ENCODE results near the gene MTHFD1L. TPM values are rescaled to one million over a fixed set of nuclear protein-coding genes. Genes with fewer than 3 reads are reported as not detected.
A peak's percentile ranks its signal among the peaks of the same experiment; 100 is the strongest.
"Not testable (repeated sequence)": the region's sequence is repeated elsewhere in the genome, so short reads cannot be mapped to it uniquely, and the experiment has no call there.

The MTHFD1L gene
- total and polyA plus RNA-seq, 9 donors = 17.3 to 26.9 (median 24.9) TPM

GRCh38 chr6:151119823-151120524 lies 254.5 kb downstream of the MTHFD1L start:
- no peaks in the 10 kb centered on the region for H3K36me3 ChIP-seq (ENCODE audit: control insufficient read depth, insufficient read depth, low read length)
- no peaks in the 10 kb centered on the region for H3K9me3 ChIP-seq (replicated peaks; ENCODE audit: control insufficient read depth, low read depth, low read length)
- H3K27ac ChIP-seq (ENCODE audit: low read length) = no peak overlapping the region
- H3K4me3 ChIP-seq (ENCODE audit: low read length) = no peak overlapping the region
- no peaks in the 10 kb centered on the region for H3K27me3 ChIP-seq (ENCODE audit: control insufficient read depth, insufficient read depth, low read length)
- H3K4me1 ChIP-seq (ENCODE audit: control insufficient read depth, insufficient read depth, low read length) = peaks cover 7% of the 10 kb centered on the region
- whole genome bisulfite sequencing (ENCODE audit: insufficient coverage) = 69% methylated on average over 8 of the region's 11 CpGs
- no peak for DNase-seq

- WGBS (ENCODE audit: insufficient coverage) = 33% methylated on average over 1 of the region's 1 CpG
- Histone ChIP-seq H3K4me3 (ENCODE audit: low read length) (no peak overlapping the region), H3K9me3 (replicated peaks; ENCODE audit: control insufficient read depth, low read depth, low read length) (no peaks in the 10 kb centered on the region), H3K36me3 (ENCODE audit: control insufficient read depth, insufficient read depth, low read length) (no peaks in the 10 kb centered on the region), H3K27me3 (ENCODE audit: control insufficient read depth, insufficient read depth, low read length) (no peaks in the 10 kb centered on the region), H3K4me1 (ENCODE audit: control insufficient read depth, insufficient read depth, low read length) (peaks cover 7% of the 10 kb centered on the region), H3K27ac (ENCODE audit: low read length) (no peak overlapping the region)
- DNase-seq = peak; percentile 80
Observed at GRCh38 chr6:151121900-151122299, 256.4 kb downstream of the MTHFD1L start.

- not testable (repeated sequence) for H3K27ac ChIP-seq (ENCODE audit: low read length); DNase-seq; H3K4me1 ChIP-seq (ENCODE audit: control insufficient read depth, insufficient read depth, low read length); H3K9me3 ChIP-seq (replicated peaks; ENCODE audit: control insufficient read depth, low read depth, low read length); H3K36me3 ChIP-seq (ENCODE audit: control insufficient read depth, insufficient read depth, low read length); H3K4me3 ChIP-seq (ENCODE audit: low read length); H3K27me3 ChIP-seq (ENCODE audit: control insufficient read depth, insufficient read depth, low read length)
- no CpG with 5 or more reads among the region's 8 CpGs for WGBS (ENCODE audit: insufficient coverage)
Observed at GRCh38 chr6:151123641-151124040, 258.1 kb downstream of the MTHFD1L start.

- H3K4me3 ChIP-seq (ENCODE audit: low read length); H3K27ac ChIP-seq (ENCODE audit: low read length); H3K36me3 ChIP-seq (ENCODE audit: control insufficient read depth, insufficient read depth, low read length); DNase-seq; H3K27me3 ChIP-seq (ENCODE audit: control insufficient read depth, insufficient read depth, low read length); H3K4me1 ChIP-seq (ENCODE audit: control insufficient read depth, insufficient read depth, low read length); H3K9me3 ChIP-seq (replicated peaks; ENCODE audit: control insufficient read depth, low read depth, low read length): not testable (repeated sequence)
- no CpG with 5 or more reads among the region's 2 CpGs for WGBS (ENCODE audit: insufficient coverage)
Observed at GRCh38 chr6:151125242-151125641, 259.7 kb downstream of the MTHFD1L start.

- not testable (repeated sequence) for H3K36me3 ChIP-seq (ENCODE audit: control insufficient read depth, insufficient read depth, low read length); H3K4me1 ChIP-seq (ENCODE audit: control insufficient read depth, insufficient read depth, low read length); DNase-seq; H3K27ac ChIP-seq (ENCODE audit: low read length); H3K9me3 ChIP-seq (replicated peaks; ENCODE audit: control insufficient read depth, low read depth, low read length); H3K27me3 ChIP-seq (ENCODE audit: control insufficient read depth, insufficient read depth, low read length); H3K4me3 ChIP-seq (ENCODE audit: low read length)
- WGBS (ENCODE audit: insufficient coverage) = no CpG with 5 or more reads among the region's 6 CpGs
Observed at GRCh38 chr6:151125651-151126416, 260.3 kb downstream of the MTHFD1L start.

- not testable (repeated sequence) for H3K36me3 ChIP-seq (ENCODE audit: control insufficient read depth, insufficient read depth, low read length); H3K4me3 ChIP-seq (ENCODE audit: low read length); H3K9me3 ChIP-seq (replicated peaks; ENCODE audit: control insufficient read depth, low read depth, low read length); H3K27me3 ChIP-seq (ENCODE audit: control insufficient read depth, insufficient read depth, low read length); H3K4me1 ChIP-seq (ENCODE audit: control insufficient read depth, insufficient read depth, low read length); H3K27ac ChIP-seq (ENCODE audit: low read length); DNase-seq
- WGBS (ENCODE audit: insufficient coverage) = 80% methylated on average over 1 of the region's 4 CpGs
Observed at GRCh38 chr6:151126417-151126724, 260.9 kb downstream of the MTHFD1L start.

GRCh38 chr6:151127133-151127798 lies 261.8 kb downstream of the MTHFD1L start:
- not testable (repeated sequence) for H3K9me3 ChIP-seq (replicated peaks; ENCODE audit: control insufficient read depth, low read depth, low read length); H3K4me1 ChIP-seq (ENCODE audit: control insufficient read depth, insufficient read depth, low read length); H3K27ac ChIP-seq (ENCODE audit: low read length); H3K27me3 ChIP-seq (ENCODE audit: control insufficient read depth, insufficient read depth, low read length); DNase-seq; H3K4me3 ChIP-seq (ENCODE audit: low read length); H3K36me3 ChIP-seq (ENCODE audit: control insufficient read depth, insufficient read depth, low read length)
- WGBS (ENCODE audit: insufficient coverage) = no CpG with 5 or more reads among the region's 5 CpGs

- Histone ChIP-seq H3K4me3 (ENCODE audit: low read length) (no peak overlapping the region), H3K27me3 (ENCODE audit: control insufficient read depth, insufficient read depth, low read length) (no peaks in the 10 kb centered on the region), H3K36me3 (ENCODE audit: control insufficient read depth, insufficient read depth, low read length) (no peaks in the 10 kb centered on the region), H3K9me3 (replicated peaks; ENCODE audit: control insufficient read depth, low read depth, low read length) (peaks cover 5% of the 10 kb centered on the region), H3K4me1 (ENCODE audit: control insufficient read depth, insufficient read depth, low read length) (peaks cover 3% of the 10 kb centered on the region), H3K27ac (ENCODE audit: low read length) (no peak overlapping the region)
- DNase-seq = no peak
- 75% methylated on average over 2 of the region's 5 CpGs for WGBS (ENCODE audit: insufficient coverage)
Observed at GRCh38 chr6:151128763-151129370, 263.4 kb downstream of the MTHFD1L start.

- no peak overlapping the region for H3K4me3 ChIP-seq (ENCODE audit: low read length)
- no peaks in the 10 kb centered on the region for H3K36me3 ChIP-seq (ENCODE audit: control insufficient read depth, insufficient read depth, low read length)
- H3K27me3 ChIP-seq (ENCODE audit: control insufficient read depth, insufficient read depth, low read length) = no peaks in the 10 kb centered on the region
- peaks cover 3% of the 10 kb centered on the region for H3K4me1 ChIP-seq (ENCODE audit: control insufficient read depth, insufficient read depth, low read length)
- DNase-seq = no peak
- 80% methylated on average over 1 of the region's 6 CpGs for WGBS (ENCODE audit: insufficient coverage)
- H3K27ac ChIP-seq (ENCODE audit: low read length) = no peak overlapping the region
- peaks cover 9% of the 10 kb centered on the region for H3K9me3 ChIP-seq (replicated peaks; ENCODE audit: control insufficient read depth, low read depth, low read length)
Observed at GRCh38 chr6:151130329-151130728, 264.8 kb downstream of the MTHFD1L start.

GRCh38 chr6:151131324-151132007 lies 266.0 kb downstream of the MTHFD1L start:
- Histone ChIP-seq H3K36me3 (ENCODE audit: control insufficient read depth, insufficient read depth, low read length) (no peaks in the 10 kb centered on the region), H3K9me3 (replicated peaks; ENCODE audit: control insufficient read depth, low read depth, low read length) (peaks cover 9% of the 10 kb centered on the region), H3K4me1 (ENCODE audit: control insufficient read depth, insufficient read depth, low read length) (peaks cover 8% of the 10 kb centered on the region), H3K27me3 (ENCODE audit: control insufficient read depth, insufficient read depth, low read length) (no peaks in the 10 kb centered on the region), H3K27ac (ENCODE audit: low read length) (no peak overlapping the region), H3K4me3 (ENCODE audit: low read length) (no peak overlapping the region)
- no CpG with 5 or more reads among the region's 3 CpGs for WGBS (ENCODE audit: insufficient coverage)
- peak; percentile 94 for DNase-seq
